HCT116 (cell line): ENCODE measurements around the gene SHISAL1. TPM values are rescaled to one million over a fixed set of nuclear protein-coding genes. Genes with fewer than 3 reads are reported as not detected.

Source experiments
- ATAC-seq: fragments of 200-7000 bp; cut with Tn5 transposase; 2 replicates; pipeline ENCODE4 v1.9.1; 2020; ENCODE audit warnings: mild to moderate bottlenecking, moderate library complexity
- BruUV-seq: library from RNA; stranded (reverse); fragments of 400-500 nt; replicated peaks from 2 replicates; lab custom pipeline; 2021; lab: Mats Ljungman, UMichigan
- CTCF ChIA-PET: fragments of 300-600 bp; sonication (Branson Sonifier 250); formaldehyde crosslinking; loops from one replicate; lab custom pipeline; 2021; ENCODE audit warnings: antibody characterized with exemption; lab: Charles Lee
- POLR2A ChIA-PET: fragments of 300-600, 350-600 bp; sonication (Branson Sonifier 250); formaldehyde crosslinking; loops from one replicate; lab custom pipeline; 2021; ENCODE audit warnings: antibody characterized with exemption; lab: Charles Lee
- RAD21 ChIA-PET, 2 experiments: fragments of 300-600 bp; sonication (Branson Sonifier 250); formaldehyde crosslinking; loops; one replicate each; lab custom pipeline; 2023; ENCODE audit warnings: low total read pairs in 2 of 2; ENCODE audit not compliant: uncharacterized antibody in 2 of 2, unreplicated experiment in 2 of 2, low non-redundant PET in 1 of 2; lab: Charles Lee
- DNase-seq: peaks from one replicate; pipeline ENCODE4 v3.0.0-alpha.2; 2010; ENCODE audit warnings: low read depth, low spot score
- H2AFZ ChIP-seq: fragments of 200-600 bp; shearing (Covaris generic), sonication (generic); 2 replicates; pipeline ENCODE4 v1.6.1; 2017; ENCODE audit warnings: low read depth, mixed run types, mixed read lengths, antibody characterized with exemption, low read length; ENCODE audit not compliant: poor library complexity, severe bottlenecking
- H3K27ac ChIP-seq: 2 replicates; pipeline ENCODE4 v1.5.1; 2012; ENCODE audit warnings: low read depth, low read length
- H3K27me3 ChIP-seq: fragments of 200-600 bp; sonication (generic); 2 replicates; pipeline ENCODE4 v1.6.1; 2016; ENCODE audit warnings: mixed run types, low read length, mixed read lengths; ENCODE audit not compliant: insufficient read depth
- H3K36me3 ChIP-seq, 2 experiments: fragments of 200-500 bp in 1 of 2; fragments of 200-600 bp in 1 of 2; sonication (Bioruptor generic) in 1 of 2; sonication (generic) in 1 of 2; 2 replicates each; pipeline versions ENCODE4 v1.5.1 to v1.6.1; 2014 to 2016; ENCODE audit warnings: low read length in 2 of 2, inconsistent platforms in 1 of 2, mixed read lengths in 1 of 2, mixed run types in 1 of 2; ENCODE audit not compliant: insufficient read depth in 2 of 2, control insufficient read depth in 1 of 2
- H3K4me1 ChIP-seq, 2 experiments: fragments of 200-600 bp in 1 of 2; sonication (generic) in 1 of 2; 2 replicates each; pipeline versions ENCODE4 v1.5.1 to v1.6.1; 2012 to 2017; ENCODE audit warnings: low read length in 2 of 2, inconsistent platforms in 1 of 2, mild to moderate bottlenecking in 1 of 2, mixed read lengths in 1 of 2, mixed run types in 1 of 2, moderate library complexity in 1 of 2; ENCODE audit not compliant: insufficient read depth in 2 of 2, control insufficient read depth in 1 of 2
- H3K4me2 ChIP-seq: fragments of 200-600 bp; sonication (generic); 2 replicates; pipeline ENCODE4 v1.6.1; 2017; ENCODE audit warnings: mixed run types, low read length, mixed read lengths
- H3K4me3 ChIP-seq, 2 experiments: fragments of 200-600 bp in 1 of 2; sonication (generic) in 1 of 2; replicated peaks in 1 of 2; 2 replicates each; pipeline ENCODE4 v1.5.1; 2011 to 2016; ENCODE audit warnings: low read length in 2 of 2, control low read depth in 1 of 2, low read depth in 1 of 2, mild to moderate bottlenecking in 1 of 2, mixed read lengths in 1 of 2, mixed run types in 1 of 2
- H3K79me2 ChIP-seq: fragments of 200-600 bp; sonication (generic); 2 replicates; pipeline ENCODE4 v1.6.1; 2017; ENCODE audit warnings: mild to moderate bottlenecking, mixed run types, low read length, moderate library complexity, mixed read lengths; ENCODE audit not compliant: insufficient read depth
- H3K9ac ChIP-seq: fragments of 200-600 bp; sonication (generic); 2 replicates; pipeline ENCODE4 v1.6.1; 2016; ENCODE audit warnings: low read length, mixed read lengths
- H3K9me2 ChIP-seq: fragments of 200-600 bp; sonication (generic), shearing (Covaris generic); 2 replicates; pipeline ENCODE4 v1.6.1; 2017; ENCODE audit warnings: mixed run types, mild to moderate bottlenecking, moderate library complexity; ENCODE audit not compliant: insufficient read depth
- H3K9me3 ChIP-seq, 2 experiments: fragments of 200-500 bp in 1 of 2; fragments of 200-600 bp in 1 of 2; sonication (Bioruptor generic) in 1 of 2; sonication (generic) in 1 of 2; 2 replicates each; pipeline ENCODE4 v1.6.1; 2014 to 2017; ENCODE audit warnings: low read length in 2 of 2, mixed read lengths in 2 of 2, inconsistent platforms in 1 of 2, low read depth in 1 of 2, mild to moderate bottlenecking in 1 of 2, mixed run types in 1 of 2, moderate library complexity in 1 of 2; ENCODE audit not compliant: control insufficient read depth in 1 of 2, insufficient read depth in 1 of 2
- H4K20me1 ChIP-seq: fragments of 200-600 bp; sonication (generic), shearing (Covaris generic); 2 replicates; pipeline ENCODE4 v1.6.1; 2017; ENCODE audit warnings: mixed run types, mild to moderate bottlenecking, moderate library complexity; ENCODE audit not compliant: insufficient read depth
- ATF3 ChIP-seq: IDR thresholded peaks from 2 replicates; pipeline ENCODE4 v1.6.1; 2012
- CBX3 ChIP-seq: IDR thresholded peaks from 2 replicates; pipeline ENCODE4 v1.6.1; 2012; ENCODE audit warnings: low read depth
- CTCF ChIP-seq, 3 experiments: fragments of 200-600 bp in 1 of 3; sonication (generic) in 1 of 3; IDR thresholded peaks in 2 of 3; conservative IDR thresholded peaks in 1 of 3; 2 replicates each; pipeline ENCODE4 v1.5.1; 2012 to 2017; ENCODE audit warnings: low read depth in 2 of 3, low read length in 2 of 3, antibody characterized with exemption in 1 of 3, borderline replicate concordance in 1 of 3, control low read depth in 1 of 3, mild to moderate bottlenecking in 1 of 3, mixed read lengths in 1 of 3, mixed run types in 1 of 3, moderate library complexity in 1 of 3; ENCODE audit not compliant: insufficient read depth in 1 of 3
- EGR1 ChIP-seq: IDR thresholded peaks from 2 replicates; pipeline ENCODE4 v1.6.1; 2012; ENCODE audit warnings: low read depth
- ELF1 ChIP-seq: IDR thresholded peaks from 2 replicates; pipeline ENCODE4 v1.6.1; 2012; ENCODE audit warnings: low read depth, borderline replicate concordance
- EZH2phosphoT487 ChIP-seq: fragments of 200-600 bp; IDR thresholded peaks from 2 replicates; pipeline ENCODE4 v1.6.1; 2018; ENCODE audit warnings: antibody characterized with exemption, borderline replicate concordance
- FOSL1 ChIP-seq: IDR thresholded peaks from 2 replicates; pipeline ENCODE4 v1.6.1; 2012; ENCODE audit warnings: low read depth
- MAX ChIP-seq: IDR thresholded peaks from 2 replicates; pipeline ENCODE4 v1.6.1; 2012
- POLR2A ChIP-seq: IDR thresholded peaks from 2 replicates; pipeline ENCODE4 v1.7.0; 2011; ENCODE audit warnings: borderline replicate concordance; ENCODE audit not compliant: insufficient read depth, insufficient read length; ENCODE audit errors: extremely low read depth
- POLR2AphosphoS5 ChIP-seq: IDR thresholded peaks from 2 replicates; pipeline ENCODE4 v1.6.1; 2011; ENCODE audit warnings: mild to moderate bottlenecking, low read depth, low read length, moderate library complexity
- REST ChIP-seq: IDR thresholded peaks from 2 replicates; pipeline ENCODE4 v1.6.1; 2012; ENCODE audit warnings: low read depth
- SIN3A ChIP-seq: IDR thresholded peaks from 2 replicates; pipeline ENCODE4 v1.6.1; 2012; ENCODE audit warnings: low read depth
- TCF7L2 ChIP-seq: IDR thresholded peaks from 2 replicates; pipeline ENCODE4 v1.7.0; 2011; ENCODE audit warnings: borderline replicate concordance, inconsistent platforms; ENCODE audit not compliant: insufficient read depth, insufficient read length; ENCODE audit errors: extremely low read depth
- YY1 ChIP-seq: IDR thresholded peaks from 2 replicates; pipeline ENCODE4 v1.6.1; 2011; ENCODE audit warnings: low read length, low read depth, moderate library complexity, mild to moderate bottlenecking; ENCODE audit not compliant: insufficient replicate concordance; ENCODE audit errors: extremely low read depth
- ZBTB33 ChIP-seq: IDR thresholded peaks from 2 replicates; pipeline ENCODE4 v1.6.1; 2011; ENCODE audit warnings: mild to moderate bottlenecking, low read length, moderate library complexity; ENCODE audit not compliant: insufficient replicate concordance; ENCODE audit errors: extremely low read depth
- ZFX ChIP-seq: fragments of 450-650 bp; IDR thresholded peaks from 2 replicates; pipeline ENCODE4 v1.6.1; 2017
- ZNF274 ChIP-seq: fragments of 200-500 bp; sonication (Bioruptor generic); IDR thresholded peaks from 2 replicates; pipeline ENCODE4 v1.6.1; 2014; ENCODE audit warnings: mild to moderate bottlenecking, low read depth, low read length, inconsistent platforms
- intact Hi-C: fragments of 100-400 bp; cut with micrococcal nuclease; formaldehyde crosslinking; loops from 2 replicates; pipeline ENCODE4 v1.10.0; 2022
- total RNA-seq: library from RNA; stranded (reverse); gene quantifications from one replicate; pipeline ENCODE4 v1.2.1, GENCODE V29; 2021; ENCODE audit not compliant: unreplicated experiment

Gene SHISAL1
- total RNA-seq, 1 experiment from 2014 or later = not detected

GRCh38 chr22:44284711-44285110 lies 28.0 kb downstream of the SHISAL1 start:
- Histone ChIP-seq H3K4me3 (no peak overlapping the region), H3K9me2 (no peaks in the 10 kb centered on the region), H3K4me2 (no peak overlapping the region), H3K9ac (no peak overlapping the region), H3K36me3 (no peaks in the 10 kb centered on the region), H3K9me3 (no peaks in the 10 kb centered on the region), H3K27ac (no peak overlapping the region), H3K27me3 (peaks cover 12% of the 10 kb centered on the region; the same call in 1 of the 2 replicates)
- ATAC-seq = no peak
- CTCF ChIA-PET = no interaction called here
- POLR2A ChIA-PET = no interaction called here
- intact Hi-C loops = no loop called here
- RAD21 ChIA-PET = no interaction called here
- no peak for TF ChIP-seq ELF1
- no peak for TF ChIP-seq EZH2phosphoT487
- TF ChIP-seq REST = no peak
- no peak for TF ChIP-seq SIN3A
- no peak for TF ChIP-seq TCF7L2
- no peak for TF ChIP-seq POLR2A
- no peak for TF ChIP-seq ZBTB33
- TF ChIP-seq ZNF274 = no peak
- TF ChIP-seq ATF3 = no peak
- no peak for TF ChIP-seq CTCF (IDR thresholded peaks at IDR 0.05 in 2 of 3, conservative IDR thresholded peaks at IDR 0.05 in 1 of 3; ENCODE audit: borderline replicate concordance in 1 of 3, insufficient read depth in 1 of 3, low read depth in 2 of 3, low read length in 2 of 3)
- no peak for TF ChIP-seq POLR2AphosphoS5
- TF ChIP-seq ZFX = no peak
- TF ChIP-seq FOSL1 = no peak
- no peak for TF ChIP-seq CBX3
- no peak for TF ChIP-seq YY1
- no peak for TF ChIP-seq MAX
- TF ChIP-seq EGR1 = no peak
- TF ChIP-seq, all 23 proteins: peak for 0
- Histone ChIP-seq H3K4me1 (no peaks in the 10 kb centered on the region), H3K79me2 (no peaks in the 10 kb centered on the region), H4K20me1 (no peaks in the 10 kb centered on the region), H2AFZ (no peak overlapping the region)
- BruUV-seq = no TSS peak
- no peak for DNase-seq
